Astrocyte of the cerebellum (primary cell): Measurements from ENCODE around the gene KCTD6.

ENCODE experiments used
- DNase-seq: peaks from one replicate; pipeline ENCODE4 v3.0.0-alpha.2; 2011; ENCODE audit warnings: low read depth
- H3K4me3 ChIP-seq: 2 replicates; pipeline ENCODE4 v1.5.1; 2011; ENCODE audit warnings: mild to moderate bottlenecking, low read depth, low read length, moderate library complexity
- in situ Hi-C: cut with HindIII; loops from 2 replicates; pipeline ENCODE4 v1.10.0; 2017; ENCODE audit warnings: low sequenced_read_pairs
- TF ChIP-seq, protein P1 (sequence below): IDR thresholded peaks from 2 replicates; pipeline ENCODE4 v1.5.1; 2012; ENCODE audit warnings: low read length, low read depth, moderate library complexity, mild to moderate bottlenecking; ENCODE audit errors: missing control alignments

Gene KCTD6

DNA sequence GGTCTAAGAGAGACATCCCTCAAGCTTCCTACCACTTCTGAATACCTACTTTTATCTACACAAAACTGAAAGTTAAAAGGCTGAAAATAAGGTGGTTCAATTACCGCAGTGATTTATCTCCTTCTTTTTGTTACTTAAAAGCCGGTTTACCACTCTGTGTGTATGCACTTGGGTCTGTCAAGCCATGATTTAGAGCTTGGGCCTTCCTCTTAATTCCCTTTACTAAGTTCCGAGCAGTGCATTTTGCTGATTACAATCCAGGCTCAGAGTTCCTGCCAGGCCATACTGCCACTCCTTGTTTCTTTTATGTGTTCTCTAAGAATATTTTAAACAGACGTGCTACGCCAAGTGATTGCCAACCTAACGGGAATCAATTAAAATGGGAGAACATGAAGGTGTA is 16.5 kb downstream of the KCTD6 start:
- TF ChIP-seq, protein P1, sequence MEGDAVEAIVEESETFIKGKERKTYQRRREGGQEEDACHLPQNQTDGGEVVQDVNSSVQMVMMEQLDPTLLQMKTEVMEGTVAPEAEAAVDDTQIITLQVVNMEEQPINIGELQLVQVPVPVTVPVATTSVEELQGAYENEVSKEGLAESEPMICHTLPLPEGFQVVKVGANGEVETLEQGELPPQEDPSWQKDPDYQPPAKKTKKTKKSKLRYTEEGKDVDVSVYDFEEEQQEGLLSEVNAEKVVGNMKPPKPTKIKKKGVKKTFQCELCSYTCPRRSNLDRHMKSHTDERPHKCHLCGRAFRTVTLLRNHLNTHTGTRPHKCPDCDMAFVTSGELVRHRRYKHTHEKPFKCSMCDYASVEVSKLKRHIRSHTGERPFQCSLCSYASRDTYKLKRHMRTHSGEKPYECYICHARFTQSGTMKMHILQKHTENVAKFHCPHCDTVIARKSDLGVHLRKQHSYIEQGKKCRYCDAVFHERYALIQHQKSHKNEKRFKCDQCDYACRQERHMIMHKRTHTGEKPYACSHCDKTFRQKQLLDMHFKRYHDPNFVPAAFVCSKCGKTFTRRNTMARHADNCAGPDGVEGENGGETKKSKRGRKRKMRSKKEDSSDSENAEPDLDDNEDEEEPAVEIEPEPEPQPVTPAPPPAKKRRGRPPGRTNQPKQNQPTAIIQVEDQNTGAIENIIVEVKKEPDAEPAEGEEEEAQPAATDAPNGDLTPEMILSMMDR: no peak
- no peak overlapping the region for H3K4me3 ChIP-seq
- in situ Hi-C loops: no loop called here
- no peak for DNase-seq

DNA sequence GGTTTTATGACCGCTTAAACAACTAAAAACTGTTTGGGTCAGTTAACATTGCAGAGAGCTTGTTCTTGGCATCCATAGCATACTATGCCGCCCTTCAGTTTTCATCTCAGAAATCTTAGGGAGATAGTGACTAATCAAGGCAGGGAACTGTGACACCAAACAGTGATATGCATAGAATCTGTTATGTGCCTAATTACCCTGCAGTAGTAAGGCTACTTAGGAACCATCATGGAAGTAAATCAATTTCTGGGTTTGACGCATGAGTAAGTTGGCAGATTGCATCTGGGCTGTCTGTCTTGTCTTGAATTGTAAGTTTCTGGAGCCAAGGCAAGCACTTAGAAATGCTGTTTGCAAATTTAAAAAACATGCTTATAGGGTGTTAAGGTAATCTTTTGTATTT is 22.5 kb downstream of the KCTD6 start:
- in situ Hi-C loops: no loop called here
- no peak overlapping the region for H3K4me3 ChIP-seq
- TF ChIP-seq, protein P1: no peak
- DNase-seq: no peak

DNA sequence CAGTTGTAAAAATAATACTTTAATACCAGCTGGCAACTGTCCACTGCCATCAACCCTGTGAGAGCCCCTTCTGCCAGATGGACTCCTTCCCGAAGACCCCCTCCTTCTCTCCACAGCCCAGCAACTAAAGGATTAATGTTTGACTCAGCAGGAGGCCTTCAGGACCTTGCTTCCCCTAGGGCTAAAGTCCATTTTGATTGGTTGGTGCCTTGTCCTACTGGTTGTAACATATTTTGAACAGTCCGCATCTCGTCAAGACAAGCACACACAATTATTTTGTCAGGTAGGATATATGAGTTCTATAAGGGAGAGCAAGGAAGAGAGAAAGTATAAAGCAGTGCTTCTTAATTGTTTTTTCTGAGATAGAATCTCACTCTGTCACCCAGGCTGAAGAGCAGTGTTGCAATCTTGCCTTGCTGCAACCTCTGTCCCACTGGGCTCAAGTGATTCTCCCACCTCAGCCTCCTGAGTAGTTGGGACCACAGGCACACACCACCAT is 26.4 kb downstream of the KCTD6 start:
- in situ Hi-C loops: no loop called here
- H3K4me3 ChIP-seq: no peak overlapping the region
- no peak for DNase-seq
- TF ChIP-seq, protein P1: no peak

DNA sequence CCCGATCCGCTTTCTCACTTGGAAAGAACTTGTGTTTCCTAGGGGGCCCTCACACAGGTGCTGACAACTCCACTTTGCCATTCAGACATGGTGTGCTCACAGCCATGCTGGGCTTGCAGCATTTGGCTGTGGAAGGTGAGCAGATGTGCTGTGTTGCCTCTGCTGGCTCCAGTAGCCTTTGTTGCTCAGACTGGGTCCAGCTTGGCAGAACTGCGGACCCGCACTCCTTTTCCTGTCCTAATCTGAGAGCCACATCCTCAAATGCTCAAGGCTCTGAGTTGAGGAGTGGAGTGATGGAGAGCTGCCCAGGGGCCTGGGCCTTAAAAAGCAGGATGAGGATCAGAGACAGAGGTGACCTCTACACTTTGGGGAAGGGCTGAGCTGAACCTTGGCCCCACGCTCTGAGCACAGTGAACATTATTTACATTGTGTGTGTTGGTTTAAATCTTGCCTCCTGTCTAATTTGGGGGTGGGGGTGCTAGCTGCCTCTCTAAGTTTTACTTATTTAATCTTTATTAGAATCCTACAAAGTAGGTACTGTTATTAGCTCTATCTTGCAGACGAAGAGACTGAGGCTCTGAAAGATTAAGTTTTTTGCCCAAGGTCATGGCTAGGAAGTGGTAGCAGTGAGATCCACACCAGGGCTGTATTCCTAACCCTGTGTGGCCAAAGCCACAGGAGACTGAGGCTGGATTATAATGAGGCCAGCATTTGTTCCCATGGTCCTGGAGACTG is 27.9 kb downstream of the KCTD6 start:
- H3K4me3 ChIP-seq: no peak overlapping the region
- in situ Hi-C loops: no loop called here
- TF ChIP-seq, protein P1: no peak
- DNase-seq: no peak

DNA sequence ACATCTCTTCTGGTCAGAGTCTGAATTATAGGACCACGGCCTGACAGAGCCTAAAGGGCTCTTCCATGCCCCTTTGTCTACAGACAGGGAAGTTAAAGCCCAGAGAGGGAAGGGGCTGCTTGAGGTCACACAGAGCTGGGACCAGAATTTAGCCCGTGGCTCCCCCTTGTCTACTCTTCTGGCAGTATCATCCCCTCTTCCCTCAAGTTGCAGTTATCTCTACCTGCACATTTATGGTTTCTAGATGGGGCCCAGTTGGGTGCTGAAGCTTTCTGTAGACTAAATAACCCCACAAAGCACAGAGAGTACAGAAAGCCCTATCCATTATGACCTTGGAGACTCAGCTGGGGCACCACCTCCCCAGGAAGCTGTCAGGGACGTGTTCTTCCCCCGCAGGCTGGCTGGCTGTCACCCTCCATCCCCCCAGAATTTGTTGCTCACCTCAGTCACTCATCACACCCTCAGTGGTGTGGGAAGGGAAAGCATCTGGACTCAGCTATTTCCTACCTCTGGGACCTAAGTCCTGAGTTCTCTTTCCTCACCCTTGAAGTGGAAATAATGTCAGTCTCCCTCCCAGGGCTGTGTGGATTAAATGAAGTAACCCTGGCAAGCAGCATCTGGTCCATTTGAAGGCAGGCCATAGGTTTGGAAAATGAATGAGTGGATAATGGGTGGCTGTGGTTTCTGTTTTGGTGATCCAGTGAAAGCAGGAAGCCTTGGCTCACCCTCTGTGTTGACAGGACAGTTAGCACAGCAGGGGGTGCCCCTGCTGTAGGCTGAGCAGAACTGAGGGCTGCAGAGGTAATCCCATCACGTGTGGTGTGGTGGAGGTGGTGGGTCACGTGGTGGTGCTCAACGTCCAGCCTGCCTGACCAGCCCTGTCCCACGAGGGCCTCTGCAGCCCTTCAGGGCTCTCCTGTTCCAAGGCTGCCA is 28.8 kb downstream of the KCTD6 start:
- in situ Hi-C loops: no loop called here
- DNase-seq: no peak
- TF ChIP-seq, protein P1: no peak

DNA sequence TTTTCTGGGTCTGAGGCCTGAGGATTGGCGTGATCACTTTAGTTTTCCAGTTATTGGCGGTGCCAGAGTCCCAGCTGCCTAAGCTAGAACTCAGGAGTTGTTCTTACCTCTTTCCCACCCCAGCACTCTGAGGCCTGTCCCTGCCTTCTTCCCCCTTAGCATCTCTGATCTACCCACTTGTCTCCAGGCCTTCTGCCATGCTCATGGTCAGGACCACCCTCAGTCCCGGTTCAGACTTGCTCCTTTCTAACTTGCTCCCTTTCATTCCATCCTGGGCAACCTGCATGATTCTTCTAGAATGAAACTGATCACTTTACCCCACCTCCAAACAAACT is 29.4 kb downstream of the KCTD6 start:
- DNase-seq: no peak
- no peak overlapping the region for H3K4me3 ChIP-seq
- in situ Hi-C loops: no loop called here
- TF ChIP-seq, protein P1: no peak

More for the DNA sequence above, 28.8 kb downstream of the KCTD6 start:
- no peak overlapping the region for H3K4me3 ChIP-seq
